Ovary (tissue), 9 donors: ENCODE results near the gene BCAN. TPM values are rescaled to one million over a fixed set of nuclear protein-coding genes. Genes with fewer than 3 reads are reported as not detected.

ENCODE experiments used
- DNase-seq, 5 donors: peaks; one replicate each; pipeline ENCODE4 v3.0.0-alpha.2; 2019 to 2020
- H3K27ac ChIP-seq, 2 donors: fragments of 200-600 bp; one replicate each; pipeline versions ENCODE4 v1.5.1 to v1.8.0; 2019 to 2022
- H3K27me3 ChIP-seq: fragments of 200-600 bp; one replicate; pipeline ENCODE4 v1.8.0; 2022
- H3K36me3 ChIP-seq: fragments of 200-600 bp; sonication (generic); one replicate; pipeline ENCODE4 v1.5.1; 2019
- H3K4me1 ChIP-seq: one replicate; pipeline ENCODE4 v1.8.1; 2013; ENCODE audit warnings: mild to moderate bottlenecking, moderate library complexity; ENCODE audit not compliant: insufficient read depth
- H3K4me3 ChIP-seq: fragments of 200-600 bp; sonication (generic); one replicate; pipeline ENCODE4 v1.5.1; 2017
- H3K9me3 ChIP-seq, 2 donors: fragments of 200-600 bp in 1 of 2; sonication (generic) in 1 of 2; one replicate each; pipeline versions ENCODE4 v1.5.1 to v1.8.1; 2013 to 2019; ENCODE audit warnings: mild to moderate bottlenecking in 1 of 2, moderate library complexity in 1 of 2
- EP300 ChIP-seq: sonication (generic); formaldehyde crosslinking; IDR thresholded peaks from one replicate; pipeline ENCODE4 v1.6.1; 2017; ENCODE audit warnings: antibody characterized with exemption
- POLR2A ChIP-seq: fragments of 450-650 bp; IDR thresholded peaks from one replicate; pipeline ENCODE4 v1.6.1; 2017; ENCODE audit warnings: antibody characterized with exemption, mild to moderate bottlenecking, moderate library complexity
- WGBS, 3 donors: extraction: QIAGEN DNeasy Blood & Tissue Kit in 1 of 3; methylation state at CpG; one replicate each; pipeline versions ENCODE4 v1.1.5 to v1.1.7; 2013 to 2017; 5-methylcytosine and 5-hydroxymethylcytosine counted together
- intact Hi-C, 4 donors: fragments of 100-400 bp; cut with DNase I; formaldehyde crosslinking; loops; one replicate each; pipeline versions ENCODE4 v1.11.0 to v1.15.1; 2022 to 2023
- polyA plus RNA-seq, 2 donors: library from polyadenylated mRNA; stranded (reverse); fragments of 200-250 nt in 1 of 2; fragments of 350-450 nt in 1 of 2; fragmentation: Illumina TruSeq in 1 of 2; extraction: RNeasy Lipid Tissue Mini Kit (QIAGEN cat#74804) in 1 of 2; gene quantifications; one replicate each; pipeline ENCODE4 v1.2.3, GENCODE V29; 2013 to 2014
- total RNA-seq, 7 donors: library from RNA; depleted of rRNA in 2 of 7; stranded (reverse); fragments of >200 nt in 2 of 7; fragmentation: NEBNext Ultra II Directional in 3 of 7; extraction: Animal tissue kit (Norgen Biotek cat#: 25700) in 3 of 7; gene quantifications; one replicate each; pipeline versions ENCODE4 v1.1.0 to v1.2.4, GENCODE V29; 2016 to 2023
- TF ChIP-seq, protein P1 (sequence below), 3 donors: fragments of 450-650 bp in 2 of 3; fragments of 200-600 bp in 1 of 3; IDR thresholded peaks; one replicate each; pipeline versions ENCODE4 v1.5.1 to v1.8.0; 2016 to 2022; ENCODE audit warnings: antibody characterized with exemption in 3 of 3, mild to moderate bottlenecking in 1 of 3
- donor health status: DM: no; HTN: no; CAD: no; lungs with moderate emphysema.
- donor health status: DM: no; HTN: no; CAD: no.
- donor health status: Bipolar disorder and iron deficiency.
- donor health status: DM: yes; HTN: yes; CAD: no.
- donor health status: DM: no; HTN: no; CAD: no.
- donor health status: DM: yes; HTN: yes; CAD: no.

BCAN gene
- total and polyA plus RNA-seq, 9 donors, result 0.11 to 2.2 (median 0.39) TPM; not detected in 3

DNA sequence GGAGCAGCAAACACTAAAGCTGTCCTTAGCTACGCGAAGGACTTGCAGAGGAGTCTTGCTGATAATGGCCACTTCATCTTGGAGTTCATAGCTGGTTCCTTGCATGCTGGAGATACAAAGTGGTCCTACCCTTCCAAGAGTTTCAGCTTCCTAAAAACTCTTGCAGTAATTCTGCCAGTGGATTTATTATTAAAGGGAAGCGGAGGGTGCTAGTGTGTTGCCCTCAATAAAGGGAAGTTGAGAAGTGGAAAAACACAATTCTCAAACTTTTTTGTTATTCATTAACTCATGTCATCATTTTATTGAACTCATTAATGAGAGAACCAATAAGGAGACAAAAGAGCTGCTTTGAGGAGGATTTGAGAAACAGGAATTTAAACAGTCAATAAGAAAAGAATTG, 29.3 kb upstream of the BCAN start:
- TF ChIP-seq, protein P1, sequence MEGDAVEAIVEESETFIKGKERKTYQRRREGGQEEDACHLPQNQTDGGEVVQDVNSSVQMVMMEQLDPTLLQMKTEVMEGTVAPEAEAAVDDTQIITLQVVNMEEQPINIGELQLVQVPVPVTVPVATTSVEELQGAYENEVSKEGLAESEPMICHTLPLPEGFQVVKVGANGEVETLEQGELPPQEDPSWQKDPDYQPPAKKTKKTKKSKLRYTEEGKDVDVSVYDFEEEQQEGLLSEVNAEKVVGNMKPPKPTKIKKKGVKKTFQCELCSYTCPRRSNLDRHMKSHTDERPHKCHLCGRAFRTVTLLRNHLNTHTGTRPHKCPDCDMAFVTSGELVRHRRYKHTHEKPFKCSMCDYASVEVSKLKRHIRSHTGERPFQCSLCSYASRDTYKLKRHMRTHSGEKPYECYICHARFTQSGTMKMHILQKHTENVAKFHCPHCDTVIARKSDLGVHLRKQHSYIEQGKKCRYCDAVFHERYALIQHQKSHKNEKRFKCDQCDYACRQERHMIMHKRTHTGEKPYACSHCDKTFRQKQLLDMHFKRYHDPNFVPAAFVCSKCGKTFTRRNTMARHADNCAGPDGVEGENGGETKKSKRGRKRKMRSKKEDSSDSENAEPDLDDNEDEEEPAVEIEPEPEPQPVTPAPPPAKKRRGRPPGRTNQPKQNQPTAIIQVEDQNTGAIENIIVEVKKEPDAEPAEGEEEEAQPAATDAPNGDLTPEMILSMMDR (IDR thresholded peaks at IDR 0.05), result no peak
- WGBS, 3 donors, result 45 to 50% (median 50%) methylated on average over 3 of the region's 3 CpGs
- Histone ChIP-seq H3K9me3 (no peaks in the 10 kb centered on the region), H3K36me3 (no peaks in the 10 kb centered on the region), H3K4me1 (no peaks in the 10 kb centered on the region), H3K27me3 (no peaks in the 10 kb centered on the region), H3K27ac (no peak overlapping the region), H3K4me3 (no peak overlapping the region)
- no peak for DNase-seq
- intact Hi-C loops, result loop anchor here in 1 of 4 donors (10.0 kb wide), 1 partner anchor 258 kb away; no protein-coding TSS in a partner anchor

DNA sequence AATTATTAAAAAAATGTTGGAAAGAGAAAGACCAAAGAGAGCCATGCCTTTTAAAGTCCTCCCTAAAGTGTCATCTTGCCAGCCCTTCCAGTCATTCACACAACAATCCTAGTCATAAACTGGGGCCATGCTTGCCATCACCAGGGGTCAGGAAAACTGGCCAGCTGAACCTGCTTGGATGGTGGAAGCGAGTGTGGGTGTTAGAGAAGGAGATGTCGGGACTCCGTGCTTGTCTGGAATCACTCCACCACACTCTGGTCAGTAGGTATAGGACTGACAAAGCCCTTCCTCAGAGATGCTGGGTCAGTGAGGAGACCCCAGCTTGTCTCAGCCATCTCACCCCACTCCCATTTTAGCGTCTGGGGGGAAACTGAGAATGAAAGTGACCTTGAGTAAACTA, 26.0 kb upstream of the BCAN start:
- Histone ChIP-seq H3K27ac (no peak overlapping the region), H3K36me3 (no peaks in the 10 kb centered on the region), H3K4me3 (no peak overlapping the region), H3K9me3 (no peaks in the 10 kb centered on the region), H3K27me3 (no peaks in the 10 kb centered on the region), H3K4me1 (no peaks in the 10 kb centered on the region)
- WGBS, 3 donors, result 8 to 13% (median 8%) methylated on average over 4 of the region's 4 CpGs
- no peak for DNase-seq
- intact Hi-C loops, result loop anchor here in 1 of 4 donors (10.0 kb wide), 1 partner anchor 261 kb away; no protein-coding TSS in a partner anchor
- TF ChIP-seq EP300 (no peak), POLR2A (no peak)
- TF ChIP-seq, protein P1 (IDR thresholded peaks at IDR 0.05), result no peak

DNA sequence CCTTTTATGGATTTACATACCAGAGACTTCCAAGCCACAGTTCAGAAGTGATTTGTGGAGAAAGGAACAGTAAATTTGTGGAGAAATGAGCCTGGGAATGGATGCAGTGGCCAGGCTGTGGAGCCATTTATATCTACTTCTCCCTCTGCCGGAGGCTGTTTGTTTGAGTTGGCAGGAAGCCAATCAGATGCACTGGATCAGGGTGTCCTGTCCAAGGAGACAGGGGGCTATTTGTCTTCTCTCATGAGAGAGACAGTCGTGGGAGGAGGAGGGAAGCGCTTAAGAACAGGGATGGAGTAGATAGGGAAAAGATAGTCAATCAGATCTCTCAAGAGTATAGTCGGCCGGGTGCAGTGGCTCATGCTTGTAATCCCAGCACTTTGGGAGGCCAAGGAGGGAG, 25.5 kb upstream of the BCAN start:
- no peak for DNase-seq
- H3K27ac ChIP-seq, result no peak overlapping the region
- TF ChIP-seq, protein P1 (IDR thresholded peaks at IDR 0.05), result no peak
- no peak for TF ChIP-seq EP300
- TF ChIP-seq POLR2A, result no peak
- intact Hi-C loops, result loop anchor here in 1 of 4 donors (10.0 kb wide), 1 partner anchor 262 kb away; no protein-coding TSS in a partner anchor
- no peaks in the 10 kb centered on the region for H3K27me3 ChIP-seq
- no peaks in the 10 kb centered on the region for H3K4me1 ChIP-seq
- 1 to 4% (median 2%) methylated on average over 5 of the region's 5 CpGs for WGBS, 3 donors
- no peaks in the 10 kb centered on the region for H3K36me3 ChIP-seq
- no peaks in the 10 kb centered on the region for H3K9me3 ChIP-seq
- no peak overlapping the region for H3K4me3 ChIP-seq

DNA sequence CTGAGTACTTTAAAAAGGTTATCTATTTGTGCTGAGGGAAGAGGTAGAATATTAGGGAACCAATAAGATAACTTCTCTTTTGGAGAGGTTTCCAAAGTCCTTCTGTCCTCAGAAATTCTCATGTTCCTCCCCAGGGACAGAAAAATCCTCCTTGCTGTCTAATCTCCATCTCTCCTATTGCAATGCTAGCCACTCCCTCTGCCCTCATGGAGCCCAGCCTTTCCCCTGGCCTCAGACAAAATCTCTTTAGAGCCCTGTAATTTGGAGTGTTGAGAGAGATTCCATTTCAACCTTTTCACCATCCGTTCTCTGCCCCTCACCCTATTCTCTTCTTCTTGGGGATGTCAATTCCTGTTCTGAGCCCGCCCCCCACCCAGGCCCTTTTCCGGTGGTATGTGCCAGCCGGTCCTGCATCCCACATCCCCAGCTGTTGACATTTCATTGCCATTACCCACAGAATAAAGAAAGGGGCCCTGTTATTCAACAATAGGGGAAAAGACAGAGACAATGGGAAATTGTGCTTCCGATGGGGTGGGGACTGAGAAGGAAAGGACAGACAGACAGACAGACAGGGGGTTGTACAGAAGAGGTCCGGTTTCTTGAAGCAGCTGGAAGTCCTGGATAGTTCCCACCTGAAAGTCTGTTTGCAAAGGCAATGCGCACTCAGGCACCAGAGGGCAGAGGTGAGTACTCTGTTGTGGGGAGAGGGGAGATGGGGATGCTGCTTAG, 22.9 kb upstream of the BCAN start, which contains the start of gene HAPLN2:
HAPLN2 (plus strand) TSS at position 563 of the 729 bp plus-strand sequence. CDS start 4,076 bp downstream, outside the sequence.
- no peak for DNase-seq
- Histone ChIP-seq H3K4me3 (no peak within 1 kb of the TSS), H3K4me1 (peaks cover 4% of the 10 kb centered on the region), H3K27ac (no peak within 1 kb of the TSS), H3K36me3 (no peaks in the 10 kb centered on the region), H3K9me3 (no peaks in the 10 kb centered on the region), H3K27me3 (no peaks in the 10 kb centered on the region)
- intact Hi-C loops, result loop anchor here in 1 of 4 donors (10.0 kb wide), 1 partner anchor 264 kb away; no protein-coding TSS in a partner anchor
- 10 to 12% (median 11%) methylated on average over 7 of the region's 7 CpGs for WGBS, 3 donors
- TF ChIP-seq, protein P1 (IDR thresholded peaks at IDR 0.05), result no peak
- no peak for TF ChIP-seq POLR2A
- no peak for TF ChIP-seq EP300
